Lower lobe of right lung (tissue), 2 donors: ENCODE results near the gene SLC25A47. TPM values are rescaled to one million over a fixed set of nuclear protein-coding genes. Genes with fewer than 3 reads are reported as not detected.

Source experiments
- ATAC-seq, 2 donors: fragments of 200-7000 bp; cut with Tn5 transposase; one replicate each; pipeline ENCODE4 v1.9.1; 2020 to 2022; ENCODE audit warnings: mild to moderate bottlenecking in 2 of 2, moderate library complexity in 2 of 2
- DNase-seq: peaks from one replicate; pipeline ENCODE4 v3.0.0-alpha.2; 2020
- H3K27ac ChIP-seq: fragments of 200-600 bp; one replicate; pipeline ENCODE4 v1.8.0; 2022
- H3K27me3 ChIP-seq: fragments of 200-600 bp; one replicate; pipeline ENCODE4 v1.8.0; 2022; ENCODE audit warnings: low read depth
- H3K36me3 ChIP-seq: fragments of 200-600 bp; one replicate; pipeline ENCODE4 v1.8.0; 2022; ENCODE audit warnings: mild to moderate bottlenecking
- H3K4me1 ChIP-seq: fragments of 200-600 bp; one replicate; pipeline ENCODE4 v1.8.0; 2022
- H3K4me3 ChIP-seq: fragments of 200-600 bp; one replicate; pipeline ENCODE4 v1.8.0; 2022; ENCODE audit warnings: mild to moderate bottlenecking
- H3K9me3 ChIP-seq: fragments of 200-600 bp; one replicate; pipeline ENCODE4 v1.8.0; 2022
- intact Hi-C: fragments of 100-400 bp; cut with DNase I; formaldehyde crosslinking; loops from one replicate; pipeline ENCODE4 v1.11.0; 2022
- total RNA-seq: library from RNA; stranded (reverse); fragmentation: NEBNext Ultra II Directional; extraction: Animal tissue kit (Norgen Biotek cat#: 25700); gene quantifications from one replicate; pipeline ENCODE4 v1.2.1, GENCODE V29; 2021
- TF ChIP-seq, protein P1 (sequence below): fragments of 200-600 bp; IDR thresholded peaks from one replicate; pipeline ENCODE4 v1.8.0; 2022; ENCODE audit warnings: antibody characterized with exemption, mild to moderate bottlenecking
- donor health status: DM: no; HTN: yes; CAD: no; lungs with severe emphysema.

SLC25A47 gene
- total RNA-seq, 1 donor from 2014 or later = not detected

DNA sequence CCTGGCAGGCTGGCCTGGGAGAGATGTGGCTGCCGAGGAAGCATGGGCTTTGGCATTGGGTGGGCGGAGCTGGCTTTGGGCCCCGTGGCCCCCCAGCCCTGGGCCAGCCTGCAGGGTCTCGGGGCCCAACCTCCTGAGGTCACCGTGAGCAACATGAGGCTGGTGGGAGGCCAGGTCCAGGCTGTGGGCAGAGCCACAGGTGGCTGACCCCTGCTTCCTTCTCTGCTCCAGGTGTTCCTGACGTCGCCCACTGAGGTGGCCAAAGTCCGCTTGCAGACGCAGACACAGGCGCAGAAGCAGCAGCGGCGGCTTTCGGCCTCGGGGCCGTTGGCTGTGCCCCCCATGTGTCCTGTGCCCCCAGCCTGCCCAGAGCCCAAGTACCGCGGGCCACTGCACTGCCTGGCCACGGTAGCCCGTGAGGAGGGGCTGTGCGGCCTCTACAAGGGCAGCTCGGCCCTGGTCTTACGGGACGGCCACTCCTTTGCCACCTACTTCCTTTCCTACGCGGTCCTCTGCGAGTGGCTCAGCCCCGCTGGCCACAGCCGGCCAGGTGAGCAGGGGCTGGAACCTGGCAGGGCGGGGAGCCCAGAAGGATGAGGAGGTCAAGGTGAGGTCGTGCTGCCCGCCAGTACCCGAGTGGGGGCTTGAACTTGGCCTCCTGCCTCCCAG lies 5.5 kb downstream of the SLC25A47 start:
- Histone ChIP-seq H3K27ac (no peak overlapping the region), H3K9me3 (no peaks in the 10 kb centered on the region), H3K36me3 (peaks cover 7% of the 10 kb centered on the region), H3K4me1 (no peaks in the 10 kb centered on the region), H3K27me3 (no peaks in the 10 kb centered on the region), H3K4me3 (no peak overlapping the region)
- ATAC-seq (no peak), DNase-seq (no peak)
- intact Hi-C loops = no loop called here
- TF ChIP-seq, protein P1, sequence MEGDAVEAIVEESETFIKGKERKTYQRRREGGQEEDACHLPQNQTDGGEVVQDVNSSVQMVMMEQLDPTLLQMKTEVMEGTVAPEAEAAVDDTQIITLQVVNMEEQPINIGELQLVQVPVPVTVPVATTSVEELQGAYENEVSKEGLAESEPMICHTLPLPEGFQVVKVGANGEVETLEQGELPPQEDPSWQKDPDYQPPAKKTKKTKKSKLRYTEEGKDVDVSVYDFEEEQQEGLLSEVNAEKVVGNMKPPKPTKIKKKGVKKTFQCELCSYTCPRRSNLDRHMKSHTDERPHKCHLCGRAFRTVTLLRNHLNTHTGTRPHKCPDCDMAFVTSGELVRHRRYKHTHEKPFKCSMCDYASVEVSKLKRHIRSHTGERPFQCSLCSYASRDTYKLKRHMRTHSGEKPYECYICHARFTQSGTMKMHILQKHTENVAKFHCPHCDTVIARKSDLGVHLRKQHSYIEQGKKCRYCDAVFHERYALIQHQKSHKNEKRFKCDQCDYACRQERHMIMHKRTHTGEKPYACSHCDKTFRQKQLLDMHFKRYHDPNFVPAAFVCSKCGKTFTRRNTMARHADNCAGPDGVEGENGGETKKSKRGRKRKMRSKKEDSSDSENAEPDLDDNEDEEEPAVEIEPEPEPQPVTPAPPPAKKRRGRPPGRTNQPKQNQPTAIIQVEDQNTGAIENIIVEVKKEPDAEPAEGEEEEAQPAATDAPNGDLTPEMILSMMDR = no peak

DNA sequence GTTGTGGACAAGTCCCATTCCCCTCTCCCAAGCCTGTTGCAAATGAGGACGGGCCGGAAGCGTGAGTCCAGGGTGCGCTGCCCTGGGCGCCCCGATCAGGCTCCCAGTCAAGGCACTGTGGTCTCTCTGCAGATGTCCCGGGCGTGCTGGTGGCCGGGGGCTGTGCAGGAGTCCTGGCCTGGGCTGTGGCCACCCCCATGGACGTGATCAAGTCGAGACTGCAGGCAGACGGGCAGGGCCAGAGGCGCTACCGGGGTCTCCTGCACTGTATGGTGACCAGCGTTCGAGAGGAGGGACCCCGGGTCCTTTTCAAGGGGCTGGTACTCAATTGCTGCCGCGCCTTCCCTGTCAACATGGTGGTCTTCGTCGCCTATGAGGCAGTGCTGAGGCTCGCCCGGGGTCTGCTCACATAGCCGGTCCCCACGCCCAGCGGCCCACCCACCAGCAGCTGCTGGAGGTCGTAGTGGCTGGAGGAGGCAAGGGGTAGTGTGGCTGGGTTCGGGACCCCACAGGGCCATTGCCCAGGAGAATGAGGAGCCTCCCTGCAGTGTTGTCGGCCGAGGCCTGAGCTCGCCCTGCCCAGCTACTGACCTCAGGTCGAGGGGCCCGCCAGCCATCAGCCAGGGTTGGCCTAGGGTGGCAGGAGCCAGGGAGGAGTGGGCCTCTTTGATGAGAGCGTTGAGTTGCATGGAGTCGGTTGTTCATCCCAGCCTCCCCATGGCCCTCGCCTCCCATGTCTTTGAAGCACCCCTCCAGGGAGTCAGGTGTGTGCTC lies 6.3 kb downstream of the SLC25A47 start:
- TF ChIP-seq, protein P1 = no peak
- no peak overlapping the region for H3K4me3 ChIP-seq
- peaks cover 15% of the 10 kb centered on the region for H3K36me3 ChIP-seq
- ATAC-seq = no peak
- DNase-seq = no peak
- H3K4me1 ChIP-seq = no peaks in the 10 kb centered on the region
- no peak overlapping the region for H3K27ac ChIP-seq
- H3K27me3 ChIP-seq = no peaks in the 10 kb centered on the region
- H3K9me3 ChIP-seq = no peaks in the 10 kb centered on the region
- intact Hi-C loops = no loop called here

DNA sequence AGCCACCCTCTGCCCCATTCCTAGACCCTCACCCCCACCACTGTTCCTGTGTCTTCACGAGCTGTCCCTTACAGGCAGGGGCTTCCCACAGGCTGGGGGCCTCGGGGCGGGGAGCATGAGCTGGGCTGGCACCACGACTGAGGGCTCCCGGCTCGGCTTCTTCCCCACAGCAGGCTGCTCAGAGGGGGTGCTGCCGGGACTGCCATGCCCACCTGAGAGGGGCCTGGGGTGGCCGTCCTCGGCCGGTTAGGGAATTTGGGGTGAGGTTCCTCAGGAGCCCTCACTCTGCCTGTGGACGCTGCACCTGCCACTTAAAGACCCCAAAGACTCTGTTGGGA lies 6.8 kb downstream of the SLC25A47 start:
- Histone ChIP-seq H3K27ac (no peak overlapping the region), H3K36me3 (peaks cover 20% of the 10 kb centered on the region), H3K4me3 (no peak overlapping the region), H3K4me1 (no peaks in the 10 kb centered on the region), H3K9me3 (no peaks in the 10 kb centered on the region), H3K27me3 (no peaks in the 10 kb centered on the region)
- no peak for ATAC-seq
- TF ChIP-seq, protein P1 = no peak
- intact Hi-C loops = no loop called here
- DNase-seq = no peak

DNA sequence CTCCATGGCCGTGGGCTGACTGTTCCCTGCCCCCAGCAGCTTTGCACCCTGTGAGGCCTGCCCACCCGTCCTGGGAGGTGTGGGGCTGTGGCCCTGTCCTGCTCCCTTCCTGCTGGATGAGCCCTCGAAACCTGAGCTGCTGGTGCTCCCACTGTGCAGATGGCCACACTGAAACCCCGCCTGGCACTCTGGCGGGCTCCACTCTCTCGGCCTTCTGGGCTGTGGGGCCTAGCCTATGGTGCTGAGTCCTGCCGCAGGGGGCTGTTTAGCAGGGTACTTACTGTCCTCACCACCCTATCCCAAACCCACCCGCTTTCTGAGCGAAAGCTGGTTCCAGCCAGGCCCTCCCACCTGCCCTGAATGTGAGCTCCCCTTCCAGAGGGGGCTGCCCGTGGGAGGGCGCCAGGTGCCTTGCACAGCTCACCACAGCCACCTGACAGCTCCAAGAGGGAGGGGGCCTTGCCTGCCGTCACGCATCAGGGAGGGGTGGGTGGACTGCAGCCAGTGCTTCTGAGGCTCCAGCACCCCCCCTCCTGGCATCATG lies 7.3 kb downstream of the SLC25A47 start:
- TF ChIP-seq, protein P1 = no peak
- peaks cover 25% of the 10 kb centered on the region for H3K36me3 ChIP-seq
- no peaks in the 10 kb centered on the region for H3K9me3 ChIP-seq
- H3K4me1 ChIP-seq = no peaks in the 10 kb centered on the region
- no peak overlapping the region for H3K27ac ChIP-seq
- no peak overlapping the region for H3K4me3 ChIP-seq
- H3K27me3 ChIP-seq = no peaks in the 10 kb centered on the region
- ATAC-seq (no peak), DNase-seq (no peak)
- intact Hi-C loops = no loop called here

DNA sequence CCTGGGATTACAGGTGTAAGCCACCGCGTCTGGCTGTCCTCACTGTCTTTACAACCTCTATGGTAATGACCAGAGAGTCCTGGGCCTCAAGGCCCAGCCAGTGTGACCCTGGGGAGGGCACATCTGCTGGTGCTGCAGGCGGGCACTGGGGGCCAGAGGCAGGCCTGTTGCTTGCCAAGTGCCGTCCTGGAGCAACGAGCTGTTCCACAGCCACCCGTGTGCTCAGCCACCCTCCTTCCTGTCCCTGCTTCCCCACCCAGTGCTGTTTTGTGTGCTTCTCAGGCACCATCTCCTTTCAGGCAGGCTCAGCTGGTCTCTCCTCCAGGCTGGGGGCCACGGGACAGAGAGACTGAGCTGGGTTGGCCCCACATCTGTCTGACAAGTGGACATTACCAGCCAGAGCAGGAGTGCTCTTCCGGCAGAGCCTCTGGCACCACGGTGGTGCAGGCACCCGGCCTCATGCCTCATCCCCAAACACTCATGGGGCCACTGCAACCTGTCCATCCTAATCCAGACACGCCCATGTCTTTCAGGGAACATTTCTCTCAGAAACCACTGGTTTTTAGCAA lies 9.0 kb downstream of the SLC25A47 start:
- TF ChIP-seq, protein P1 = no peak
- Histone ChIP-seq H3K36me3 (peaks cover 42% of the 10 kb centered on the region), H3K27me3 (no peaks in the 10 kb centered on the region), H3K9me3 (no peaks in the 10 kb centered on the region), H3K27ac (no peak overlapping the region), H3K4me1 (no peaks in the 10 kb centered on the region), H3K4me3 (no peak overlapping the region)
- DNase-seq = peak; percentile 37
- intact Hi-C loops = no loop called here
- no peak for ATAC-seq
